ENCODE measurements around the gene GZMB.

DNA sequence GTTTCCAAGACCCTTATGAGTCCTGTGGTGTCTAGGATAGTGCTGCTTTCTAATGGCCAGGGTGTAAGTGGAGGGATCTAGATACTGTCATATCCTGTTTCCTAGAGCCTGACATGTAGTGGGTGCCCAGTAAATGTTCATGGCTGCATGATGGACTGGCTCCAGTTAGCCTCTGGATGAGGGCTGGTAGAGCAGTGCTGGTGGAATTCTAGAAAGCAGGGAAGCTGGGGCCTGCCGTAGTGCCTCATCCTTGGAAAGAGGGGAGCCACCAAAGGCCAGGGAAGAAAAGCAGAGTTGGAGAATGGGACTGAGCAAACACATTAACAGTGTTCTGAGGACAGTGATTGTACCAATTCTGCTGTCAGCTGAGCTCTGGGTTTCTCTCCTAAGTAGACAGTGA, 637 bp downstream of the GZMB start:
- TF ChIP-seq, protein P1, sequence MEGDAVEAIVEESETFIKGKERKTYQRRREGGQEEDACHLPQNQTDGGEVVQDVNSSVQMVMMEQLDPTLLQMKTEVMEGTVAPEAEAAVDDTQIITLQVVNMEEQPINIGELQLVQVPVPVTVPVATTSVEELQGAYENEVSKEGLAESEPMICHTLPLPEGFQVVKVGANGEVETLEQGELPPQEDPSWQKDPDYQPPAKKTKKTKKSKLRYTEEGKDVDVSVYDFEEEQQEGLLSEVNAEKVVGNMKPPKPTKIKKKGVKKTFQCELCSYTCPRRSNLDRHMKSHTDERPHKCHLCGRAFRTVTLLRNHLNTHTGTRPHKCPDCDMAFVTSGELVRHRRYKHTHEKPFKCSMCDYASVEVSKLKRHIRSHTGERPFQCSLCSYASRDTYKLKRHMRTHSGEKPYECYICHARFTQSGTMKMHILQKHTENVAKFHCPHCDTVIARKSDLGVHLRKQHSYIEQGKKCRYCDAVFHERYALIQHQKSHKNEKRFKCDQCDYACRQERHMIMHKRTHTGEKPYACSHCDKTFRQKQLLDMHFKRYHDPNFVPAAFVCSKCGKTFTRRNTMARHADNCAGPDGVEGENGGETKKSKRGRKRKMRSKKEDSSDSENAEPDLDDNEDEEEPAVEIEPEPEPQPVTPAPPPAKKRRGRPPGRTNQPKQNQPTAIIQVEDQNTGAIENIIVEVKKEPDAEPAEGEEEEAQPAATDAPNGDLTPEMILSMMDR (IDR thresholded peaks at IDR 0.05) = no peak
- no peak for TF ChIP-seq POLR2A (IDR thresholded peaks at IDR 0.05)
